ENCODE results near the gene AURKB.

Gene AURKB

GRCh38 chr17:8162997-8163977, 47.1 kb downstream of the AURKB start:
- in situ Hi-C loops (cut with MboI; ENCODE audit: low sequenced_read_pairs) = no loop called here

- in situ Hi-C loops (cut with MboI; ENCODE audit: low sequenced_read_pairs) = no loop called here
Observed at GRCh38 chr17:8162233-8162996, 48.0 kb downstream of the AURKB start, which contains the start of gene VAMP2. Gene VAMP2 (minus strand): TSS chr17:8162948. CDS start chr17:8162879, 69 bp downstream.

GRCh38 chr17:8161289-8162232, 48.8 kb downstream of the AURKB start:
- in situ Hi-C loops (cut with MboI; ENCODE audit: low sequenced_read_pairs) = no loop called here

GRCh38 chr17:8160741-8161221, 49.6 kb downstream of the AURKB start:
- in situ Hi-C loops (cut with MboI; ENCODE audit: low sequenced_read_pairs) = no loop called here

GRCh38 chr17:8160224-8160577, 50.2 kb downstream of the AURKB start:
- in situ Hi-C loops (cut with MboI; ENCODE audit: low sequenced_read_pairs) = no loop called here

- in situ Hi-C loops (cut with MboI; ENCODE audit: low sequenced_read_pairs) = no loop called here
Observed at GRCh38 chr17:8159459-8160223, 50.7 kb downstream of the AURKB start.

- in situ Hi-C loops (cut with MboI; ENCODE audit: low sequenced_read_pairs) = no loop called here
Observed at GRCh38 chr17:8159032-8159400, 51.4 kb downstream of the AURKB start.

- in situ Hi-C loops (cut with MboI; ENCODE audit: low sequenced_read_pairs) = no loop called here
Observed at GRCh38 chr17:8158267-8159031, 51.9 kb downstream of the AURKB start.

GRCh38 chr17:8156246-8156992, 54.0 kb downstream of the AURKB start:
- in situ Hi-C loops (cut with MboI; ENCODE audit: low sequenced_read_pairs) = no loop called here

- in situ Hi-C loops (cut with MboI; ENCODE audit: low sequenced_read_pairs) = no loop called here
Observed at GRCh38 chr17:8155996-8156245, 54.5 kb downstream of the AURKB start.

- in situ Hi-C loops (cut with MboI; ENCODE audit: low sequenced_read_pairs) = no loop called here
Observed at GRCh38 chr17:8155231-8155995, 55.0 kb downstream of the AURKB start.
